ENCODE data around the gene DOP1A.

DNA sequence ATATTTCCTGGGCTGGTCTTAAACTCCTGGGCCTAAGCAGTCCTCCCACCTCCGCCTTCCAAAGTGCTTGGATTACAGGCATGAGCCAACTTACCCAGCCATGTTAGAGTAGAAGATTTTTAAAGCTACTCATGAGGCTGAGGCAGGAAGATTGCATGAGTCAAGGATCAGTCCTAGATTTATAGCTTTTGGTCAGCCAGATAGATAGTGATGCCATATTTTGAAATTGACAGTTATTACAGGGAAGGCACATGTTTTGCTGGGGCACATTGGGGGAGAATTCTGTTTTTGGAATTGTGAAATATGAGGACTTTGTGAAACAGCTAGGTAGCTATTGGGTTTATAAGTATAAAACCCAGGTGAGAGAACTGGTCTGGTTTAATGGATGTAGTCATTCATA, 40.9 kb downstream of the DOP1A start:
- no peak for TF ChIP-seq CTCF (IDR thresholded peaks at IDR 0.05)
- TF ChIP-seq POLR2A (IDR thresholded peaks at IDR 0.05), result no peak

All from body of pancreas (tissue), 4 donors.